HepG2 (cell line): Measurements from ENCODE around the gene SUCLG1. TPM values are rescaled to one million over a fixed set of nuclear protein-coding genes. Genes with fewer than 3 reads are reported as not detected.

ENCODE experiments used
- ATF2 ChIP-seq: sonication (generic); formaldehyde crosslinking; IDR thresholded peaks from 2 replicates; pipeline ENCODE4 v1.4.0; 2020; ENCODE audit warnings: missing genetic modification reagents
- CBX5 ChIP-seq: sonication (generic); formaldehyde crosslinking; IDR thresholded peaks from 2 replicates; pipeline ENCODE4 v1.4.0; 2020; ENCODE audit warnings: missing genetic modification reagents, borderline replicate concordance
- ELF4 ChIP-seq: sonication (generic); formaldehyde crosslinking; IDR thresholded peaks from 2 replicates; pipeline ENCODE4 v1.5.0; 2020; ENCODE audit warnings: missing genetic modification reagents, mild to moderate bottlenecking, moderate library complexity, borderline replicate concordance
- FOXP4 ChIP-seq: sonication (generic); formaldehyde crosslinking; IDR thresholded peaks from 2 replicates; pipeline ENCODE4 v1.4.0; 2020; ENCODE audit warnings: missing genetic modification reagents
- HCFC1 ChIP-seq: fragments of 150-350 bp; IDR thresholded peaks from 2 replicates; pipeline ENCODE4 v1.6.1; 2014; ENCODE audit warnings: low read depth, low read length
- HHEX ChIP-seq: IDR thresholded peaks from 2 replicates; pipeline ENCODE4 v1.6.1; 2016; ENCODE audit warnings: control low read depth
- HNRNPK ChIP-seq: fragments of 200-400 bp; formaldehyde crosslinking; IDR thresholded peaks from 2 replicates; pipeline ENCODE4 v1.6.1; 2018; ENCODE audit warnings: low read length, low read depth, moderate library complexity, mild to moderate bottlenecking; ENCODE audit not compliant: poor library complexity, severe bottlenecking
- MEIS2 ChIP-seq: sonication (generic); formaldehyde crosslinking; IDR thresholded peaks from 2 replicates; pipeline ENCODE4 v1.9.0; 2021; ENCODE audit warnings: mild to moderate bottlenecking, missing genetic modification reagents
- MIER2 ChIP-seq: IDR thresholded peaks from 2 replicates; pipeline ENCODE4 v1.6.1; 2016; ENCODE audit warnings: missing biosample characterization, missing genetic modification reagents
- MNT ChIP-seq: fragments of 450-650 bp; IDR thresholded peaks from 2 replicates; pipeline ENCODE4 v1.6.1; 2016
- NFIC ChIP-seq: IDR thresholded peaks from 2 replicates; pipeline ENCODE4 v1.6.1; 2012; ENCODE audit warnings: mild to moderate bottlenecking, low read length, inconsistent platforms
- RXRA ChIP-seq: sonication (generic); formaldehyde crosslinking; IDR thresholded peaks from 2 replicates; pipeline ENCODE4 v1.5.1; 2020; ENCODE audit warnings: missing genetic modification reagents
- SNRNP70 ChIP-seq: fragments of 200-400 bp; formaldehyde crosslinking; IDR thresholded peaks from 2 replicates; pipeline ENCODE4 v1.6.1; 2017; ENCODE audit warnings: mild to moderate bottlenecking, low read depth, low read length, moderate library complexity
- SRSF9 ChIP-seq: fragments of 200-400 bp; formaldehyde crosslinking; IDR thresholded peaks from 2 replicates; pipeline ENCODE4 v1.6.1; 2018; ENCODE audit warnings: borderline replicate concordance, mild to moderate bottlenecking, low read depth, low read length; ENCODE audit not compliant: insufficient read depth, poor library complexity, severe bottlenecking
- TFDP1 ChIP-seq: IDR thresholded peaks from 2 replicates; pipeline ENCODE4 v1.6.1; 2016; ENCODE audit warnings: missing compliant biosample characterization, missing genetic modification reagents, borderline replicate concordance
- ZFP90 ChIP-seq: sonication (generic); formaldehyde crosslinking; IDR thresholded peaks from 2 replicates; pipeline ENCODE4 v1.8.0; 2022; ENCODE audit warnings: missing genetic modification reagents, mild to moderate bottlenecking, inconsistent platforms, borderline replicate concordance
- ZKSCAN1 ChIP-seq: fragments of 150-350 bp; IDR thresholded peaks from 2 replicates; pipeline ENCODE4 v1.6.1; 2014; ENCODE audit warnings: low read length
- ZNF260 ChIP-seq: sonication (generic); formaldehyde crosslinking; IDR thresholded peaks from 2 replicates; pipeline ENCODE4 v1.4.0; 2020; ENCODE audit warnings: missing genetic modification reagents, low read depth, mild to moderate bottlenecking, borderline replicate concordance
- ZNF3 ChIP-seq: IDR thresholded peaks from 2 replicates; pipeline ENCODE4 v1.7.0; 2017; ENCODE audit warnings: inconsistent platforms
- polyA plus RNA-seq, 8 experiments: library from polyadenylated mRNA; depleted of rRNA in 3 of 8; stranded (reverse) in 7 of 8; unstranded in 1 of 8; fragments of >200 nt; fragmentation: Illumina TruSeq in 4 of 8; extraction: Trizol in 4 of 8; gene quantifications; 2 replicates each; pipeline versions ENCODE4 v1.2.1 to v1.2.3, GENCODE V29; 2011 to 2016; ENCODE audit warnings: low read depth in 4 of 8, missing spikeins in 1 of 8, mixed read lengths in 1 of 8; ENCODE audit not compliant: insufficient read depth in 1 of 8
- total RNA-seq, 5 experiments: library from RNA; depleted of rRNA; stranded (reverse); fragments of >200 nt; fragmentation: Illumina TruSeq; extraction: Trizol; gene quantifications; 2 replicates each; pipeline ENCODE4 v1.2.3, GENCODE V29; 2016; ENCODE audit warnings: low read depth in 1 of 5
- TF ChIP-seq, protein P1 (sequence below), 2 experiments: sonication (generic) in 1 of 2; formaldehyde crosslinking in 1 of 2; IDR thresholded peaks; 2 replicates each; pipeline versions ENCODE4 v1.5.1 to v1.6.1; 2011 to 2020; ENCODE audit warnings: borderline replicate concordance in 1 of 2, low read depth in 1 of 2, low read length in 1 of 2, mild to moderate bottlenecking in 1 of 2, missing genetic modification reagents in 1 of 2, moderate library complexity in 1 of 2
- TF ChIP-seq, protein P2 (sequence below): sonication (generic); formaldehyde crosslinking; IDR thresholded peaks from 2 replicates; pipeline ENCODE4 v1.9.0; 2021; ENCODE audit warnings: missing genetic modification reagents, mild to moderate bottlenecking, borderline replicate concordance

The SUCLG1 gene
- total and polyA plus RNA-seq, 2 of the 13 experiments (the other 11 are each of a cell fraction or from before 2014, with no cell fraction given) = 58.7 to 121 TPM

DNA sequence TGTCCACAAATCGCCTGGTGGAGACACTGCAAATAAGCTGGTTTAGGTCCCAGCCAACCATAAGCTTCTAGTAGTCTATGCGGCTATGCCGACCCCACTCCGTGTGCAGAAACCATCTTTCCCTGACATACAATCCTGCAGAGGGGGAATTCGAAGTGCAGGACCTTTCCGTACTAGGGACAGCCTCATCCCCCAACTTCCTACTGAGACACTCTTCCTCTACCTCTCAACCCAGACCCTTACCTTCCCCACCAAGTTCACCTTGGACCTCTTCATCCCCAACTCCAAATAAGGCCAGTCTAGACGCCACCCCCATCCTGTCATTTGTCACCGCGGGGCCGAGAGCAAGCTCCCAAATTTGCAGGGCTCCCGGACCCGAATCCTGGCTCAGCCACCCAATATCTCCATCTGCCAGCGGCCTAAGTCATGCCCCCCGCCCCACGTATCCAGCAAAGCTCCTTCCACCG is 496 bp downstream of the SUCLG1 start (continued):
- no peak for TF ChIP-seq HNRNPK
- TF ChIP-seq SRSF9 = no peak
- TF ChIP-seq ZKSCAN1 = no peak
- TF ChIP-seq MIER2 (CRISPR knock-in tag) = no peak
- no peak for TF ChIP-seq NFIC
- no peak for TF ChIP-seq RXRA (CRISPR knock-in tag)
- no peak for TF ChIP-seq HCFC1
- TF ChIP-seq ELF4 (CRISPR knock-in tag) = no peak
- peak; percentile 61; the same call in 1 of the 2 replicates for TF ChIP-seq MEIS2 (CRISPR knock-in tag)
- TF ChIP-seq, protein P1, sequence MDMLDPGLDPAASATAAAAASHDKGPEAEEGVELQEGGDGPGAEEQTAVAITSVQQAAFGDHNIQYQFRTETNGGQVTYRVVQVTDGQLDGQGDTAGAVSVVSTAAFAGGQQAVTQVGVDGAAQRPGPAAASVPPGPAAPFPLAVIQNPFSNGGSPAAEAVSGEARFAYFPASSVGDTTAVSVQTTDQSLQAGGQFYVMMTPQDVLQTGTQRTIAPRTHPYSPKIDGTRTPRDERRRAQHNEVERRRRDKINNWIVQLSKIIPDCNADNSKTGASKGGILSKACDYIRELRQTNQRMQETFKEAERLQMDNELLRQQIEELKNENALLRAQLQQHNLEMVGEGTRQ (IDR thresholded peaks at IDR 0.05; ENCODE audit: low read depth, low read length) = no peak
- TF ChIP-seq, protein P1 (CRISPR knock-in tag; IDR thresholded peaks at IDR 0.05; ENCODE audit: borderline replicate concordance) = no peak; the same call in 1 of the 2 replicates
- no peak for TF ChIP-seq TFDP1
- no peak for TF ChIP-seq HHEX (CRISPR knock-in tag)
- peak; percentile 52; the same call in 1 of the 2 replicates for TF ChIP-seq ZNF3 (CRISPR knock-in tag)
- TF ChIP-seq CBX5 (CRISPR knock-in tag) = no peak
- TF ChIP-seq ZFP90 (CRISPR knock-in tag) = no peak
- TF ChIP-seq, protein P2, sequence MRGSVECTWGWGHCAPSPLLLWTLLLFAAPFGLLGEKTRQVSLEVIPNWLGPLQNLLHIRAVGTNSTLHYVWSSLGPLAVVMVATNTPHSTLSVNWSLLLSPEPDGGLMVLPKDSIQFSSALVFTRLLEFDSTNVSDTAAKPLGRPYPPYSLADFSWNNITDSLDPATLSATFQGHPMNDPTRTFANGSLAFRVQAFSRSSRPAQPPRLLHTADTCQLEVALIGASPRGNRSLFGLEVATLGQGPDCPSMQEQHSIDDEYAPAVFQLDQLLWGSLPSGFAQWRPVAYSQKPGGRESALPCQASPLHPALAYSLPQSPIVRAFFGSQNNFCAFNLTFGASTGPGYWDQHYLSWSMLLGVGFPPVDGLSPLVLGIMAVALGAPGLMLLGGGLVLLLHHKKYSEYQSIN (CRISPR knock-in tag) = no peak
- TF ChIP-seq ATF2 (CRISPR knock-in tag) = no peak
- TF ChIP-seq ZNF260 = no peak
- TF ChIP-seq FOXP4 (CRISPR knock-in tag) = no peak
- TF ChIP-seq SNRNP70 = no peak
- no peak for TF ChIP-seq MNT
